ENCODE data around the gene LRP1B. TPM values are rescaled to one million over a fixed set of nuclear protein-coding genes. Genes with fewer than 3 reads are reported as not detected.
A peak's percentile ranks its signal among the peaks of the same experiment; 100 is the strongest.

The LRP1B gene
- 1 to 10 TPM in 3 of 4 donors, under 1 TPM in 1; 0.92 to 3.7 (median 1.3) TPM for polyA plus RNA-seq (ENCODE audit: insufficient read length in 4 of 4)

DNA sequence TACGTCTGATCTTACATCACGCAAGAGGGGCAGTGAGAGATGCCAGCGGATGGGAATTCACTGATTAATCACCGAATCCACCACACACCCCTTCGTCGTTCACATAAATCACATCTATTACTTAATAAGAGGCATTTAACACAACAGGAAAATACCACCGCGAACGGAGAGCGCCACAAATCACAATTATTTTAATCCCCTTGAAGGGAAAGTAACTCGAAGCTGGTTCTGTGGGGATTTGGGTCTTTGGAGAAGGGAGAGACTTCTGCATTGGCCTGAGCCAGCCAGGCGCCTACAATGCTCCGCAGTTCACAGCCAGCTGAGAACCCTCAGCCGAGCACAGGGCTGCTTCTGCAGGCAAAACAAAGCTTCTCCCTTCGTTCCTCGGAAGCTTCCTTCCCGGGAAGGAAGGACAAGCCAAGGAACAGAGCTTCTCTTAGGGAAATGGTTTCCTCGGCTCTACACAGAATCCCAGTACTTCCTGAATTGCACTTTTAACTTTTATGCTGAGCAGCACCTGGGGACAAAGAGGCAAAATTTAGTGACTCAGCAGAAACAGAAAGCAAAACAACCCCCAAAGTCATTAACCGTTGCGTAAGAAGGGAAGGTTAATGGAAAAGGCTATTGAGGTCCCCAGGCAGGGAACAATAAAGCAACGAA is at the start of gene LRP1B:
Gene LRP1B (minus strand): TSS at position 7 of the 660 bp plus-strand sequence. CDS start 287 bp downstream, outside the sequence.
- DNase-seq (ENCODE audit: low read depth in 4 of 4, low spot score in 3 of 4) = peak; percentile 25 to 57 (median 39)

DNA sequence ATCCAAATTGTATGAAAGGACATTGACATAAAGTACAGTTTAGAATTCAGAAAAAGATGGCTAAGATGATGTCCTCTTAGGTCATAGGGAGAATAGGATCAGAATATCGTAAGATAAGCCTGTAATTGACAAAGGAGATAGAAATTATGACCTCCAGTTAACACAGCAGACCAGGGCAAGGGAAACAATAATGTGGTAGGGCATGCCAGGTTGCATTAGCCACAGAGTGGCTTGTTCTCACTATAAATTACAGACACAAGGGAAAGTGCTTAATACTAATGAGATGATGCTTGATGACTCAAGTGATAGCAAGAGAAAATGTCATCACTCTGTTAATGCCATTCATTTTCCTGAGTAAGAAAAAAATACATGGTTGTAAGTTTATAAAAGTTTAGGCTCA is 48.9 kb upstream of the LRP1B start:
- no peak for DNase-seq (ENCODE audit: low read depth in 4 of 4, low spot score in 3 of 4)

DNA sequence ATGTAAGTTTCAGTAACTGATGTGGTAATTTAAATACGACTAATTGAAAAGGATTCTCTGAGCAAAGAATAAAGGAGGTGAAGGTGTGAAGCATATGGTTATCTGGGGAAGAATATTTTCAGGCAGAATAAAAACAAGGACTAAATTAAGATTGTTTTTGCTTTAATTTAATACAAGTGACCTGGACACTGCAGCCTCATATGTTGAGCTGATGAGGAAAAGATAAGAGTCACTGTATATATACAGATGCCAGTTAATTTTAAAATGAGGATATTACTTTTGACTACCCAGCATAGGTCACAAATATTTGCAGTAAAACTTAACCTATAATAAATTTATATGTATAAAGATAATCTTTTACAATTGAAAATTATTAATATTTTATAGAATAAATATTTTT is 47.8 kb upstream of the LRP1B start:
- no peak for DNase-seq (ENCODE audit: low read depth in 4 of 4, low spot score in 3 of 4)

- DNase-seq (ENCODE audit: low read depth in 4 of 4, low spot score in 3 of 4) = no peak
Observed at GRCh38 chr2:142176941-142177340, 46.1 kb upstream of the LRP1B start.

GRCh38 chr2:142175813-142176338 is 45.1 kb upstream of the LRP1B start:
- no peak for DNase-seq (ENCODE audit: low read depth in 4 of 4, low spot score in 3 of 4)

DNA sequence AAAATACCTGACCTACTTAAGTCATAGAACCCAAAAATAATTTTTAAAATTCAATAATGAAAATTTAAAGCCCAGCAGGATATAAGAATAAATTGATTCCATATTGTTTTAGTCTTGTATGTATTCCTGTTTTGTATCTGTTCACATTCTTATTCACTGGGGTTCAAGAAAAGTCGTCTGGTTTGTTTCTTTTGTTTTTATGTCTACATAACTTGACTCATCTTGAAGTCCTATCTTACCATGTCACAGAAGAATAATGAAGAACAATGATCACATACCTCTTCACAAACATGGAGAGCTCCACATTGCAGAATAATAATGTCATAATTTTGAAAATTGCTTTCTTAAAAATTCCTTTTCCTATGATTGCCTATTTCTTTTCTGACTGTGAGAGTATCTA is 43.4 kb upstream of the LRP1B start:
- no peak for DNase-seq (ENCODE audit: low read depth in 4 of 4, low spot score in 3 of 4)

- no peak for DNase-seq (ENCODE audit: low read depth in 4 of 4, low spot score in 3 of 4)
Observed at GRCh38 chr2:142170847-142171246, 40.0 kb upstream of the LRP1B start.

GRCh38 chr2:142165790-142166189 is 35.0 kb upstream of the LRP1B start:
- peak in 1 of 4 donors; percentile 2 for DNase-seq (ENCODE audit: low read depth in 4 of 4, low spot score in 3 of 4)

- no peak for DNase-seq (ENCODE audit: low read depth in 4 of 4, low spot score in 3 of 4)
Observed at GRCh38 chr2:142153601-142154000, 22.8 kb upstream of the LRP1B start.

- DNase-seq (ENCODE audit: low read depth in 4 of 4, low spot score in 3 of 4) = no peak
Observed at GRCh38 chr2:142150453-142150852, 19.6 kb upstream of the LRP1B start.

DNA sequence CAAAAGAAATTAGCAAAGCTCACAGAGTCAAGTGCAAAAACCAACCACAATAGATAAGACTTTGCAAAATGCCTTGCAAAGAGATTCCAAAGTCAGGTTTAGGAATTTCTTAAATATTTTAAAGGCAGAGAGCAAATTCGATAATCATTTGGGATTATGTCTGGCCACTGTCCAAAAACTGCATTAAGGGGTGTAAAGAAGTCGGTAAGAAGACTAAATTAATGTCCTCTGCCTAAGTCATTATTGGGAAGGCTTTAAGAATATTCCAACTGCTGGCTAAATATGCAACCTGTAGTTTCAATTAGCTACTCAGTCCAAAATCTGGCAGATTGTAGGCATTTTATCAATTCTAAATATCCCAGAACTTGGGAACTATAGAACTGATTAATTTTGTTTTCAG is 13.7 kb upstream of the LRP1B start:
- DNase-seq (ENCODE audit: low read depth in 4 of 4, low spot score in 3 of 4) = no peak

- DNase-seq (ENCODE audit: low read depth in 4 of 4, low spot score in 3 of 4) = no peak
Observed at GRCh38 chr2:142142595-142142994, 11.8 kb upstream of the LRP1B start.

DNA sequence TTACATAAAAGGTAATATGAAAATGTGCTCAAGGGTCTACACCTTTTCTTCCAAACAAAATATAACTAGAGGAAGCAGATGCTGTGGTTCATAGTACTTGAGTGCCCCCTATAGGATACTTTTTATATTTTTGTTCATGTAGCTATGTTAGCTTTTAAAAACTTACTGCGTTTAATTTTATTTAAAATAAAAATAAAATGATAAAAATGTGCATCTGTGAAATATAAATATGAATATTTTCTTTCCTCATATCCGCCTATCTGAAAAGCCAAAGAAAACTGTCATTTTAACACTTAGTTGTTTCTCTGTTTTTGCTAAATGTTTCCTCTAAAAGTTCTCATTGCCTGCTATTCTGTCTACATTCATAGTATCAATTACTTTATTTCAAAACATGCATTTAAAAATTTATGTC is 9.6 kb upstream of the LRP1B start:
- DNase-seq (ENCODE audit: low read depth in 4 of 4, low spot score in 3 of 4) = no peak

DNA sequence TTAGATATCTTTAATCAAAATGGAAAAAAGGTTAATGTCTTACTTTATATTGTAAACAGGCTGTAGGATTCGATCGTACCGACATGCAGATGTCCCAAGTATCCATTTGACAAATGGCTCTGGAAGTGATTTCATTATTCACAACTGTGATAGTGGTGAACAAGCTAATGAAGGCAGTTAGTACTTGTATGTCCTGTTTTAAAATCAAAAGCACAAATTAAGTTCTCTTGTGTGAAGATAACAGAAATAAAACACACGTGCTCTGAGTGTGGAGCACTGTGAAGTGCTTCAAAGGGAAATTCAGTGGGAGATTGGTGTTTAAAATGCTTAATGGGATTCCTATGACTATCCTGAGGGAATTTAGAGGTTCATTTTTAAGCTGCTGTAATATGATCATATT is 8.6 kb upstream of the LRP1B start:
- no peak for DNase-seq (ENCODE audit: low read depth in 4 of 4, low spot score in 3 of 4)

GRCh38 chr2:142136571-142136970 is 5.8 kb upstream of the LRP1B start:
- no peak for DNase-seq (ENCODE audit: low read depth in 4 of 4, low spot score in 3 of 4)

- DNase-seq (ENCODE audit: low read depth in 4 of 4, low spot score in 3 of 4) = no peak
Observed at GRCh38 chr2:142134911-142135310, 4.1 kb upstream of the LRP1B start.

DNA sequence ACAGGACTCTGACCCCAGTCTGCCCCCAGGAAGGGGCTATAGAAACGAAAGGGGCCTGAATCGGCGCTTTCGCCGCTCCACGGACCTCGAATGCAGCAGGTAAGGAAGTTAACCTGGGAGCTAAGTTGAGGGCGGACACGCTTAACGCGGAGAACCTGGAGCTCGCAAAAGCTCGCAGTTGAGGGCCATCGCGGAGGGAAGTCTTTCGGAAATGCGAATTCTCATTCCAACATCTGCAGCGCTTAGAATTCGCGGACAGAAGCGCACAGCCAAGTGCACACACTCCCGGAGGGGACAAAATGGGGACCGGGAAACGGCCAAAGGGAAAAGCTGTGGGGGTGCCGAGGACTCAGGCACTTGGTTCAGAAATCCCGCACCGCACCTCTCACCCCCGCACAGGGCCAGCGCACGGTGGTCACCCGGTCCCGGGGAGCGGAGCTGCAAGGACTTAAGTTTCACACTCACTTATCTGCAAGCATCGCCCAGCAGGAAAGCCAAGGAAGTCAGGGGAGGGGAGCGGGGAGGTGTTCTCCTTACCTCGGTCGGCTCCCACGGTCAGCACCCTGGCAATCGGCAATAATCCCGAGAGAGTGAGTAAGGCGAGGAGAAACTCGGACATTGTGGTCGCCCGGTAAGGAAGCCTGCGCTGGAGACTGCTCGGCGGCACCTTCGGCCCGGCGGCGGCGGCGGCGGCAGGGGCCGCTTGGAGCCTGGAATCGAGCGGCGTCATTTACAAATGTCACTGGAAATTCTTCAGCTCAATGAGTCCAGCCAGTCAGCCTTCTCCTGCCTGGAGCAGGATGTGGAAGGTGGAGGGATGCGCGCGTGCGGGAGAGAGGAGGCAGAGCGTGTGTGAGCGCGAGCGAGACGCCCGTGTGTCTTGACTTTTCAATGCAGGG is 456 bp downstream of the LRP1B start:
- DNase-seq (ENCODE audit: low read depth in 4 of 4, low spot score in 3 of 4) = peak; percentile 68 to 73 (median 68)

GRCh38 chr2:142128105-142128504 is 2.7 kb downstream of the LRP1B start:
- no peak for DNase-seq (ENCODE audit: low read depth in 4 of 4, low spot score in 3 of 4)

DNA sequence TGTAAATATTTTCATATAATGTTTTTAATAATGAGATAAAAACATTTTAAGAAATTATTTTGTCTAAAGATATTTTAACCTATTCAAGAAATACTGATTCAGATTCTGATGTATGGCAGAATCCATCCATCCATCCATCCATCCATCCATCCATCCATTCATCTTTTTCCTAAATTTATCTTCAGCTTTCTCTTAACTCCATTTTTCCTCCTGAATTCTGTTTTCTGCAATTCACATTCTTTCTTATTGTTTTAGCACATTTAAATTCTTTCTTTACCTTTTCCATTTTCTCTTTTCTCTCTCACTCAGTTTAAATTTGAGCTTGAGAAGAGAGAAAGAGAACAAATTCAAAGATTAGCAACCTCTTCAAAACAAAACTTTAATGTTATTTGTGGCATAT is 3.6 kb downstream of the LRP1B start:
- no peak for DNase-seq (ENCODE audit: low read depth in 4 of 4, low spot score in 3 of 4)

- DNase-seq (ENCODE audit: low read depth in 4 of 4, low spot score in 3 of 4) = no peak
Observed at GRCh38 chr2:142124706-142125105, 6.1 kb downstream of the LRP1B start.

DNA sequence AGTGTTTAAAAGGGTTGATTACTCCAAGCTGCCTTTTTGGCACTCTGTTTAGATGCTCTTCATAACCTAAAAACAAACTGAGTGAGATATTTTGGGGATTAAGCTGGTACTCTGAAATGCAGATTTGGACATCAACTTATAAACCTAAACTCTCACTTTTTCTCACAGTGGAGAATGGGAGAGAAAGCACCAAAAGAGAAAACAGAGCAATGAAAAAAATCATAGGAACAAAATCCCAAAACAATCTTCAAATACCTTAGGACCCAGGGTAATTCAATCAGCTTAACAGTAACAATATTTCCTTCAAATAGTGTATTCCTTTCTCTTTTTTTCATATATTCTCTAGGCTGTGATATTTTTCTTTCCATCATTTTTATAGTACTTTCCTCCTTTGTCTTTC is 11.5 kb downstream of the LRP1B start:
- DNase-seq (ENCODE audit: low read depth in 4 of 4, low spot score in 3 of 4) = no peak

All from left renal pelvis (tissue), 4 donors.